NCI-H128 (cell line): ENCODE measurements around the gene LRP1.

Experiments
- DNase-seq: peaks from one replicate; lab custom pipeline; 2025; ENCODE audit not compliant: unreplicated experiment; lab: John Stamatoyannopoulos, UW

The LRP1 gene

DNA sequence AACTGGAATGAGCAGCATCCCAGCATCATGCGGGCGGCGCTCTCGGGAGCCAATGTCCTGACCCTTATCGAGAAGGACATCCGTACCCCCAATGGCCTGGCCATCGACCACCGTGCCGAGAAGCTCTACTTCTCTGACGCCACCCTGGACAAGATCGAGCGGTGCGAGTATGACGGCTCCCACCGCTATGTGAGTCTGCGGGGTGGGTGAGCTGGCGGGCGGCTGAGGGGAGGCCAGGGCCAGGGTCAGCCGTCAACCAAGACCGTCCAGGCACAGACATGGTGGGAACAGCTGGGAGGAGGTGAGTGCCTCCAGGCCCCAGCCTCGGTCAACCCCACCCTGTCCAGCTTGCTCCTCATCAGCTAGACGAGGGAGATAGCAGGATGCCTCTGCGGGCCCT lies 62.5 kb downstream of the LRP1 start:
- no peak for DNase-seq

DNA sequence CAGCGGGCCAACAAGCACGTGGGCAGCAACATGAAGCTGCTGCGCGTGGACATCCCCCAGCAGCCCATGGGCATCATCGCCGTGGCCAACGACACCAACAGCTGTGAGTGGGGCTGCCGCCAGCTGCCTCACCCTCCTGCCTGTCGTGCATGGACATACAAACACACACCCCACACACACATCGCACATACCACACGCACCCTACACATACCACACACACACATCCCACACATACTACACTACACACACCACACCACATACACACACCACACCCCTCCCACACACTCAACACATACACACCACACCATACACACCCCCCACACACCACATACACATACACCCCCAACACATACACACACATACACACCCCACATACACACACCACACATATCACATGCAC lies 63.1 kb downstream of the LRP1 start:
- no peak for DNase-seq

DNA sequence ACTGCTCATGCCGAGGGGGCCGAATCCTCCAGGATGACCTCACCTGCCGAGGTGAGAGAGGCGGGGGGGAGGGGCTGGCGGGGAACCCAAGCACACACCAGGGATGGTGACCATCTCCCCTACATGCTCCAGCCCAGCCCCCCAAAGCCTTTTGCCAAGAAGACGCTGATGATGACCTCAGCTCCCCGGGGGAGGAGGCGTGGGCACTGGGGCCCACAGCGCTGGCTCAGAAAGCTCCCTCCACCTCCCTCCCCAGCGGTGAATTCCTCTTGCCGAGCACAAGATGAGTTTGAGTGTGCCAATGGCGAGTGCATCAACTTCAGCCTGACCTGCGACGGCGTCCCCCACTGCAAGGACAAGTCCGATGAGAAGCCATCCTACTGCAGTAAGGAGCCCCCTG lies 64.6 kb downstream of the LRP1 start:
- DNase-seq = no peak

DNA sequence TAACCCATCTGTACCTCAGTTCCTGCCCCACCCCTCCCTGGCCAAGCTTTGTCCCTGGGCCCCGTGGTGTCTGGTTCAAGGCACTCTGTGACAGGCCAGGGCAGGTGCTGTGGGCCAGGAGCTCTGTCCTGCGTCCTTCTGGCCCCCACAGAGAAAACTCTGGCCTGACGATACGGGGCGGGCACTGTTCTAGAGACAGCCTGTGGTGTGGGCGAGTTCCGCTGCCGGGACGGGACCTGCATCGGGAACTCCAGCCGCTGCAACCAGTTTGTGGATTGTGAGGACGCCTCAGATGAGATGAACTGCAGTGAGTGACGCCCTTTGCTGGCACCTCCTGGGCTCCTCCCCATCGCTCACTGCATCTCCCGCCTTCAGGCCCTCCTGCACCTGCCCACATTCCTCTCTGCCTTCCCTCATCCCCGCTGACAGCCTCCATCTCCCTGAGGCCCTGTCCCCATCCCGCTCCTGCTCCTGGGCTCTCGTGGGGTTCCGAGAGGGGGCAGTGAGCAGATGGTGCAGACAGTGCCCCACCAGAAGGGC lies 65.5 kb downstream of the LRP1 start:
- no peak for DNase-seq

DNA sequence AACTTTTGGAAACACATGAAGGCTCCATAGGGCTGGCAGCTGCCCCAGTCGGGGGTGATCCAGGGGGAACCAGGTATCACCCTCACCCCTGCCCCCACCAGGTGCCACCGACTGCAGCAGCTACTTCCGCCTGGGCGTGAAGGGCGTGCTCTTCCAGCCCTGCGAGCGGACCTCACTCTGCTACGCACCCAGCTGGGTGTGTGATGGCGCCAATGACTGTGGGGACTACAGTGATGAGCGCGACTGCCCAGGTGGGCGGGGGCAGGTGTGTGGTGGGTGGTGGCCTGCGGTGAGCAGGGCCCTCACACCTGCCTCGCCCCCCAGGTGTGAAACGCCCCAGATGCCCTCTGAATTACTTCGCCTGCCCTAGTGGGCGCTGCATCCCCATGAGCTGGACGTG lies 66.0 kb downstream of the LRP1 start:
- DNase-seq = no peak

DNA sequence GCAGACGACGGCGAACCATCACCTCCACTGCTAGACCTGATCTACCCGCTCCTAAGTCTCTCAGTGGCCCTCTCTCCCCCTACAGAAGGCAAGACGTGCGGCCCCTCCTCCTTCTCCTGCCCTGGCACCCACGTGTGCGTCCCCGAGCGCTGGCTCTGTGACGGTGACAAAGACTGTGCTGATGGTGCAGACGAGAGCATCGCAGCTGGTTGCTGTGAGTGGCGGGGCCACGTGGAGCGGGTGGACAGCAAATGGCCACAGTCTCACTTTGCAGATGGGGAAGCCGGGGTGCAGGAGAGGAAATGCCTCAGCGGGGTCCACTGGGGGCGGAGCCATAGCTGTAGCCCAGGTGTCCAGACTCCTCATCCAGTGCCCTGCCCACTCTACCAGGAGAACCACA lies 66.9 kb downstream of the LRP1 start:
- no peak for DNase-seq

DNA sequence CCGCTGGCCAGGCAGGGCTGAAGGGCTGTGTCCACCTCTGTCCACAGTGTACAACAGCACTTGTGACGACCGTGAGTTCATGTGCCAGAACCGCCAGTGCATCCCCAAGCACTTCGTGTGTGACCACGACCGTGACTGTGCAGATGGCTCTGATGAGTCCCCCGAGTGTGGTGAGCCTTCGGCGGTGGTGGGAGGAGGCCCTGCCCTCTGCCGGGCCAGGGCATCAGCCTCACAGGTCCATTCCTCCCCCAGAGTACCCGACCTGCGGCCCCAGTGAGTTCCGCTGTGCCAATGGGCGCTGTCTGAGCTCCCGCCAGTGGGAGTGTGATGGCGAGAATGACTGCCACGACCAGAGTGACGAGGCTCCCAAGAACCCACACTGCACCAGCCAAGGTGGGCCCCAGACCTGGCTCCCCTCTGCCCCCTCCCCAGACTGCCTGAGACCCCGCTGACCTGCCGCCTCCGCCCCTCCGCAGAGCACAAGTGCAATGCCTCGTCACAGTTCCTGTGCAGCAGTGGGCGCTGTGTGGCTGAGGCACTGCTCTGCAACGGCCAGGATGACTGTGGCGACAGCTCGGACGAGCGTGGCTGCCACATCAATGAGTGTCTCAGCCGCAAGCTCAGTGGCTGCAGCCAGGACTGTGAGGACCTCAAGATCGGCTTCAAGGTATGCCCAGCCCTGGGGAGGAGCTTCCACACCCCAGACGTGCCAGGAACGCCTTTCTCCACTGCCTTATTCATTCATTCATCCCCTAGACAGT lies 67.5 kb downstream of the LRP1 start:
- no peak for DNase-seq

DNA sequence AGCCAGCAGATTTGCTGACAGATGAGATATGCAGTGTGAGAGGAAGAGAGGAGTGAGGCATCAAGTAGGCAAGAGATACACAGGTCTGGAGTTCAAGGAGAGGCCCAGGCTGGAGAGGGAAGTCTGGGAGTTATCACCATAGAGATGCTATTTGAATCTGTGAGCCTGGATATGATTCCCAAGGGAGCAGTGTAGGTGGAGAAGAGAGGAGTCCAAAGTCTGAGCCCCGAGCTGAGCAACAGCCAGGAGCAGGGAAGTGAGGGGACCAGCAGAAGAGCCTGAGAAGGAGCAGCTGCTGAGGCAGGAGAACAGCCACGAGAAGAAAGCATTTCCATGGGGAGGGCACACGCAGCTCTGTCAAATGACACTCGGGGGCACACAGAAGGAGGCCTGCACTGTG lies 68.2 kb downstream of the LRP1 start:
- DNase-seq = no peak

DNA sequence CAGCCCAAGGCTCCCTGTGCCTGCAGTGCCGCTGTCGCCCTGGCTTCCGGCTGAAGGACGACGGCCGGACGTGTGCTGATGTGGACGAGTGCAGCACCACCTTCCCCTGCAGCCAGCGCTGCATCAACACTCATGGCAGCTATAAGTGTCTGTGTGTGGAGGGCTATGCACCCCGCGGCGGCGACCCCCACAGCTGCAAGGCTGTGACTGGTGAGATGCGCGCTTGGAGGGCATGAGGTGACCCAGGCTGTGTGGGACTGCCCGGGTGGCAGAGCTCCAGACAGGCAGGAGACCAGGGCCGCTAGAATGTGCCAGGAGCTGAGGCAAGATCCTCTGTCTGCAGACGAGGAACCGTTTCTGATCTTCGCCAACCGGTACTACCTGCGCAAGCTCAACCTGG lies 68.7 kb downstream of the LRP1 start:
- DNase-seq = no peak

DNA sequence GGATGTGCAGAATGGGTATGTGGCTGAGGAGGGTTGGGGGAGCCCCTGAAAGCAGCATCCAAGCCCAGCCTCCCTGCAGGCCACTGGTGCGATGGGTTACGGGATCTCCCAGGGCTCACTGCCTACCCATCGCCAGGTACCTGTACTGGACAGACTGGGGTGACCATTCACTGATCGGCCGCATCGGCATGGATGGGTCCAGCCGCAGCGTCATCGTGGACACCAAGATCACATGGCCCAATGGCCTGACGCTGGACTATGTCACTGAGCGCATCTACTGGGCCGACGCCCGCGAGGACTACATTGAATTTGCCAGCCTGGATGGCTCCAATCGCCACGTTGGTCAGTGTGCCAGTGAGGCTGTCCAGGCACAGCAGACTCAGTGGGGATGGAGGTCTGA lies 70.0 kb downstream of the LRP1 start:
- DNase-seq = no peak

DNA sequence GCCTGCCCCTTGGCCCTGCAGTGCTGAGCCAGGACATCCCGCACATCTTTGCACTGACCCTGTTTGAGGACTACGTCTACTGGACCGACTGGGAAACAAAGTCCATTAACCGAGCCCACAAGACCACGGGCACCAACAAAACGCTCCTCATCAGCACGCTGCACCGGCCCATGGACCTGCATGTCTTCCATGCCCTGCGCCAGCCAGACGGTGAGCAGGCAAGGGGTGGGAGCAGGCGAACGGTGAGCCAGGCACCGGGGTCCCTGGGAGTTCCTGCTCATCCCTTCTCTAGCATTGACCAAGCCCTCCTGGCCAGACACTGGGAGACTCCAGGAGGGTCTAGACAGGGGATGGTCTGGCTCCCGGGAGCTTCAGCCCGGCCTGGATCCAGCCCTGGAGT lies 70.9 kb downstream of the LRP1 start:
- no peak for DNase-seq

DNA sequence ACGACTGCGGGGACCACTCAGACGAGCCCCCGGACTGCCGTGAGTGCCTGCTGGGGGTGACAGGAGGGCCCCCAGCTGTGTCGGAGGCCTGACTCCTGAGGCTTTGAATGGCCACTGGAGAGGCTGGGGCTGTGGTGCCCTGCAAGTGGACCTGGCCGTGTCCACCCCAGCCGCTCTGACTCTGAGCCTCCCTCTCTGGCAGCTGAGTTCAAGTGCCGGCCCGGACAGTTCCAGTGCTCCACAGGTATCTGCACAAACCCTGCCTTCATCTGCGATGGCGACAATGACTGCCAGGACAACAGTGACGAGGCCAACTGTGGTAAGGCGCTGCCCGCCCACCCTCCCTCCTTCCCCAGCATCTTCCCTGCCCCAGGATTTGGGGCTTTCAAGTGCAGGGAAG lies 72.2 kb downstream of the LRP1 start:
- DNase-seq = no peak

DNA sequence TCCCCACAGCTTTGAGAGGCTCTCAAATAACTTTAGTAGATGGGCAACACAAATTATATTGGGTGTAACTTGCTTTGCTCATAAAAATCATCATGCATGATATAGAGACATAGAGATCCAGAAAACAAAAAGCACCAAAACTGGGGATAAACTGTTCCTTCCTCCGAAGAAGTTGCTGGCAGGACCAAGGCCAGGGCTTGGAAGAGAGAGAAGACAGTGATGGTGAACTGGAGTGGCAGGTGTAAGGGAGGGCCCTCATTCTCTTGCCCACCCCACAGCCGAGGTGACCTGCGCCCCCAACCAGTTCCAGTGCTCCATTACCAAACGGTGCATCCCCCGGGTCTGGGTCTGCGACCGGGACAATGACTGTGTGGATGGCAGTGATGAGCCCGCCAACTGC lies 72.9 kb downstream of the LRP1 start:
- no peak for DNase-seq

DNA sequence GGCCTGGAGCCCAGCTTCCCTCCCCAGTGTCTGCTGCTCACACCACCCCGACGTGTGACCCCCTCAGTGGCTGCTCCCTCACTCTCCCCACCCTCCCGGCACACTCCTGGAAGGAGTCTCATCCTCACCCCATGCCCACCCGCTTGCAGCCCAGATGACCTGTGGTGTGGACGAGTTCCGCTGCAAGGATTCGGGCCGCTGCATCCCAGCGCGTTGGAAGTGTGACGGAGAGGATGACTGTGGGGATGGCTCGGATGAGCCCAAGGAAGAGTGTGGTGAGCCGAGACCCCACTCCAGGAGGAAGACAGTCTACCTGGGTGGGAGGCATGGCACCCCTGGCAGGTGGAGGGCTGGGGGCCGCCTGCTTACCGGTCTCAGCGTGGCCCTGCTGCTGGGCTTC lies 73.3 kb downstream of the LRP1 start:
- DNase-seq = no peak

DNA sequence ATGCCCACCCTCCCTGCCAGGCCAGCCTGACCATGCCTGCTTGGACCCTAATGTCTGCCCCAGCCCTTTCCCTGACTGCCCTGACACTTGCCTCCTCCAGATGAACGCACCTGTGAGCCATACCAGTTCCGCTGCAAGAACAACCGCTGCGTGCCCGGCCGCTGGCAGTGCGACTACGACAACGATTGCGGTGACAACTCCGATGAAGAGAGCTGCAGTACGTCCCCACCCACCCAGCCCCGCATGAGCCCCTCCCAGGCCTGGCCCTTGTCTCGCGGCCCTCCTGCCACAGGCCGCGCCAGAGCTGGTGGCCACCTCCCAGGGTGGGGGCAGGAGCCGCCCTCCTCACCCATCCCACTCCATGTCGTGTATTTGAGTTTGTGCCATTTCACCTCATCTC lies 74.0 kb downstream of the LRP1 start:
- DNase-seq = no peak

DNA sequence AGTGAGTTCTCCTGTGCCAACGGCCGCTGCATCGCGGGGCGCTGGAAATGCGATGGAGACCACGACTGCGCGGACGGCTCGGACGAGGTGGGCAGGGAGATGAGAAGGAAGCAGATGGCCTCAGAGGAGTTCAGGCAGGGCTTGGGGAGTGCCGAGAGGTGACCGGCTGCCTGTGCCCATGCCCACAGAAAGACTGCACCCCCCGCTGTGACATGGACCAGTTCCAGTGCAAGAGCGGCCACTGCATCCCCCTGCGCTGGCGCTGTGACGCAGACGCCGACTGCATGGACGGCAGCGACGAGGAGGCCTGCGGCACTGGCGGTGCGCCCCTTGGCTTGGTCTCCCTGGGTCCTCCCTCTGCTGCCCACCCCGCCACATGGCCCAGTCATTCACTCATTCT lies 74.9 kb downstream of the LRP1 start:
- no peak for DNase-seq

DNA sequence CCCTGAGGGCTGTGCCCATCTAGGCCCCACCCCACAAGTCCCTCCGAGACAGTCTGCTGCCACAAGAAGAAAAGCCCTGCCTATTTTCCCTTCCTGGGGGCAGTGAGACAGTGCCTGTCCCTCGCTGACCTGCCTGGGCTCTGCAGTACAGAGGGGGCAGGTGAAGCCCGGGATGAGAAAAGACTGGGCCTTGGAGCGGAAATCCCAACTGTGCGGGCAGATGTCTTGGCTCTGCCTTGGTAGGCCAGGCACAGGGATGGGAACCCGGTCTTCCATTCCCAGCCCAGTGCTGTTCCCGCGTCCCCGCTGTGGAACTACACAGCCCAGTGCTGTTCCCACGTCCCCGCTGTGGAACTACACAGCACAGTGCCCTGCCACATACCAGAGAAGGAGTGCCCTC lies 75.5 kb downstream of the LRP1 start:
- DNase-seq = no peak

DNA sequence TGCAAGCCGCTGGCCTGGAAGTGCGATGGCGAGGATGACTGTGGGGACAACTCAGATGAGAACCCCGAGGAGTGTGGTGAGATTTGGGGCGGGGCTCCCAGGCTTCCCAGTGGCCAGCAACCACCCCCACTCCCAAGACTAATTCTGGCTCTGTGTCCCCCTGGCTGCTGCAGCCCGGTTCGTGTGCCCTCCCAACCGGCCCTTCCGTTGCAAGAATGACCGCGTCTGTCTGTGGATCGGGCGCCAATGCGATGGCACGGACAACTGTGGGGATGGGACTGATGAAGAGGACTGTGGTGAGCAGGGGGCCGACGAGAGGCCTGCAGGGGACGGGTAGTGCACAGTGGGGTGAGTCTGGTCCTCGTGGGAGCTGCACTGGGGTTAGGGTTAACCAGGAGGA lies 76.2 kb downstream of the LRP1 start:
- no peak for DNase-seq

DNA sequence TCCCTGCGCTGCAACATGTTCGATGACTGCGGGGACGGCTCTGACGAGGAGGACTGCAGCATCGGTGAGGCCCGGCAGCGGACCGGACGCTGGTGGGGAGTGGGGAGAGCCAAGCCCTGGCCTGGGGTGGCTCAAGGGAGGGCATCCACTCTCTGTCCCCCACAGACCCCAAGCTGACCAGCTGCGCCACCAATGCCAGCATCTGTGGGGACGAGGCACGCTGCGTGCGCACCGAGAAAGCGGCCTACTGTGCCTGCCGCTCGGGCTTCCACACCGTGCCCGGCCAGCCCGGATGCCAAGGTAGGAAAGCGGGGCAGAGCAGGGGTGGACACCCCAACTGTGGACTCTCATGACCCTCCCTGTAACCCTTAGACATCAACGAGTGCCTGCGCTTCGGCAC lies 76.9 kb downstream of the LRP1 start:
- no peak for DNase-seq

DNA sequence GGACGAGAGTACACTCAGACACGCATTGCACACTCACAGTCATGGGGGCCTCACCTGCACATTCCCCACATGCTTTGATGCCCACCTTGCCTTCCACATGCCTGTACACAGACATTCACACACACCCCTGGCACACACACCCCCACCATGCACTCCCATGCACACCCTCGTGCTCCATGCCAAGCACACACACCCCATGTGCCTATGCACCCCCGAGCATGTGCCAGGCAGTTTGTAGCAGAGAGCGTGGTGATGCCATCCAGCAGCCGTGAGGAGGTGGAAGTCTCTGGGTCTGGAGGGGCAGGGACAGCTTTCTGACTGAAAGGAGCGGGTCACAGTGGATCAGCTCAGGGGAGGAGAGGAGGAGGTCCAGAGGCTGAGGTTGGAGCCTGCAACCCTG lies 77.6 kb downstream of the LRP1 start:
- DNase-seq = no peak

DNA sequence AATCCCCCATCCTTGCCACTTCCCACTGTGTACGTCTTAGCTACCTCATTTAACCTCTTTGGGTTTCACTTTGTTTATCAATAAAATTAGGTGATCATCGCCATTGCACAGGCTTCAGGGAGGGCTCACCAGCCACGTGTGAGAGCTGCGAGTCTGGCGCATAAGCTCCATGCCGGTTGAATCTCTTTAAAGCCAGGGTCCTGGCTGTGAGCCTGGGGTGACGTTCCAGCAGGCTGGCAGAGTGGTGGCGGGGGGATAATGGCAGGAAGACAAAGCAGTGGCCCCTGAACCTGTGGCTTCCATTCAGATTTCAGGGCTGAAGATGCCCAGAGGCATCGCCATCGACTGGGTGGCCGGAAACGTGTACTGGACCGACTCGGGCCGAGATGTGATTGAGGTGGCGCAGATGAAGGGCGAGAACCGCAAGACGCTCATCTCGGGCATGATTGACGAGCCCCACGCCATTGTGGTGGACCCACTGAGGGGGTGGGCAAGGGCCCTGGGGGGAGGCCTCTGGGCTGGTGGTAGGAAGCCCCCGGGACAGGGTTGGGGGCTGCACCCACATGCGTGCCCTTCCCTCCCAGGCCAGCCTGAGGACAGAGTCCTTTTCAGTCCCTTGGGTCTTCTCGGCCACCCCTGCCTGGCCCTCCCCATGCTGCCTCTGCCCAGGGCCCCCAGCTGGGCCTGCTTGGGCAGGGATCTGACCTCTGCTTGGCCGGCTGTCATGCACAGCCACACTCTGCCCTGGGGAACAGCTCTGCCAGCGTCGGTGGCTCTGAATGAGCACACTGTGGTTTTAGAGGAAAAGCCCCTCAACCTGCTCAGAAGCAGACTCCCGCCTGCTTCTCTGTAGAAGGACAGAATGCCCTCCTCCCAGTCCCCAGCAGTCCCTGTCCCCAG lies 79.7 kb downstream of the LRP1 start:
- no peak for DNase-seq

DNA sequence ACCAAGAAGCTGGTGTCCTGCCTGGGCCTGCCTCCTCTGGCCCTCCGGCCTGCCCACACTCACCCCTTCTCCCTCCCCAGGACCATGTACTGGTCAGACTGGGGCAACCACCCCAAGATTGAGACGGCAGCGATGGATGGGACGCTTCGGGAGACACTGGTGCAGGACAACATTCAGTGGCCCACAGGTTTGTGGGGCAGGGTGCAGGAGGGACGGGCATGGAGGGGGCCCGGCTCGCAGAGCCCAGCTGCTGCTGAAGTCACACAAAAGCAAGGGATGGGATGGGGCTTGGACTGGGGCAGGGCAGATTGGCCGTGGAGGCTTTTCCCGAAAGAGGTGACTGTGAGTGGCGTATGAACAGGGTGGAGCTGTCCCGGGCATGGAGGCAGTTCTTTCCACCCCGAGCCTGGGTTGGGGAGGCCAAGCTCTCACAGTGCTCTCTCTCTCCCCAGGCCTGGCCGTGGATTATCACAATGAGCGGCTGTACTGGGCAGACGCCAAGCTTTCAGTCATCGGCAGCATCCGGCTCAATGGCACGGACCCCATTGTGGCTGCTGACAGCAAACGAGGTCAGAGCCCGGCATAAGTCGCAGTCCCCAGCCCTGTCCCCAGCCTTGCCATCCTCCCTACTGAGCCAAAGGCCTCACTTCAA lies 80.5 kb downstream of the LRP1 start:
- DNase-seq = no peak
